ENCODE data around the gene C6. TPM values are rescaled to one million over a fixed set of nuclear protein-coding genes. Genes with fewer than 3 reads are reported as not detected.

The C6 gene
- total RNA-seq, 1 experiment from 2014 or later = not detected

Other genes starting within 250 kb of the C6 start
- not detected in 2 replicates for gene MROH2B, start 142.2 kb downstream of the C6 start, total RNA-seq (2014; rRNA removed; shearing (Covaris generic))

Data from G401 (cell line).